Prostate gland (tissue), 2 donors: ENCODE data around the gene TMEM74B. TPM values are rescaled to one million over a fixed set of nuclear protein-coding genes. Genes with fewer than 3 reads are reported as not detected.

Experiments used
- DNase-seq: peaks from one replicate; pipeline ENCODE4 v3.0.0-alpha.2; 2019; ENCODE audit warnings: low spot score
- H3K27ac ChIP-seq, 2 donors: fragments of 200-600 bp; sonication (generic); 2 replicates each; pipeline ENCODE4 v1.5.1; 2017 to 2019
- H3K27me3 ChIP-seq: fragments of 200-600 bp; sonication (generic); replicated peaks from 2 replicates; pipeline ENCODE4 v1.5.1; 2019; ENCODE audit not compliant: insufficient read depth
- H3K36me3 ChIP-seq, 2 donors: fragments of 200-600 bp; sonication (generic); 1 replicate in 1 of 2; 2 replicates in 1 of 2; pipeline versions ENCODE4 v1.5.1 to v1.8.1; 2017 to 2019
- H3K4me1 ChIP-seq: fragments of 200-600 bp; sonication (generic); replicated peaks from 2 replicates; pipeline ENCODE4 v1.5.1; 2019
- H3K4me3 ChIP-seq, 2 donors: fragments of 200-600 bp; sonication (generic); 2 replicates each; pipeline ENCODE4 v1.5.1; 2017 to 2019
- H3K9me3 ChIP-seq: fragments of 200-600 bp; sonication (generic); 2 replicates; pipeline ENCODE4 v1.5.1; 2017
- POLR2A ChIP-seq: fragments of 450-650 bp; IDR thresholded peaks from one replicate; pipeline ENCODE4 v1.6.1; 2016; ENCODE audit warnings: antibody characterized with exemption, mild to moderate bottlenecking
- POLR2AphosphoS5 ChIP-seq: sonication (generic); formaldehyde crosslinking; IDR thresholded peaks from one replicate; pipeline ENCODE4 v1.6.1; 2017; ENCODE audit warnings: antibody characterized with exemption
- WGBS: methylation state at CpG from one replicate; pipeline ENCODE4 v1.1.5; 2018; 5-methylcytosine and 5-hydroxymethylcytosine counted together
- intact Hi-C: fragments of 100-400 bp; cut with DNase I; formaldehyde crosslinking; loops from one replicate; pipeline ENCODE4 v1.14.2; 2022
- total RNA-seq, 2 donors: library from RNA; depleted of rRNA; stranded (reverse); fragments of >200 nt; gene quantifications; one replicate each; pipeline ENCODE4 v1.1.0, GENCODE V29; 2016
- TF ChIP-seq, protein P1 (sequence below), 4 experiments: fragments of 200-600 bp in 2 of 4; fragments of 450-650 bp in 2 of 4; sonication (generic) in 2 of 4; IDR thresholded peaks; 1 replicate in 3 of 4; 2 replicates in 1 of 4; pipeline ENCODE4 v1.5.1; 2016 to 2019; ENCODE audit warnings: antibody characterized with exemption in 4 of 4, mild to moderate bottlenecking in 2 of 4, moderate library complexity in 2 of 4

TMEM74B gene
- total RNA-seq, 2 donors from 2014 or later: 0.59 to 3.6 TPM

DNA sequence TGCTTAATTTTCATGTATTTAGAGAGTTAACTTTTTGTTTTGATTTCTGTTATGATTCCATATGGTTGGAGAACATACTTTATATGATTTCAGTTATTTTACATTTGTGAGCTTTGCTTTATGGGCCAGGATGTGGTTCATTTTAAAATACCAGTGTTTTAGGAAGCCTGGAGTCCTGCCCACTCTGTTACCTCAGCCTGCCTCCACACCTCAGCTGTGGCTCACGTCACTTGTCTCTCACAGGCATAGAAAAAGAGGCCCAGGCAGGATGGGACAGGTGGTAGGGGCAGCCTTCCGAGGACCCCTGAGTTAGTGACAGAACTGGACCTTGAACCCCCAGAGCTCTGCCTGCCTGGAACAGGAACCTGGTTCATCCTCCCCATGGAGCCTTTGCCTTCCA is 50.4 kb downstream of the TMEM74B start:
- H3K36me3 ChIP-seq: peaks cover 0 to 15% of the 10 kb centered on the region in 2 donors
- no peaks in the 10 kb centered on the region for H3K9me3 ChIP-seq
- no peaks in the 10 kb centered on the region for H3K27me3 ChIP-seq
- H3K4me1 ChIP-seq: no peaks in the 10 kb centered on the region
- TF ChIP-seq POLR2A (no peak), POLR2AphosphoS5 (no peak)
- TF ChIP-seq, protein P1, sequence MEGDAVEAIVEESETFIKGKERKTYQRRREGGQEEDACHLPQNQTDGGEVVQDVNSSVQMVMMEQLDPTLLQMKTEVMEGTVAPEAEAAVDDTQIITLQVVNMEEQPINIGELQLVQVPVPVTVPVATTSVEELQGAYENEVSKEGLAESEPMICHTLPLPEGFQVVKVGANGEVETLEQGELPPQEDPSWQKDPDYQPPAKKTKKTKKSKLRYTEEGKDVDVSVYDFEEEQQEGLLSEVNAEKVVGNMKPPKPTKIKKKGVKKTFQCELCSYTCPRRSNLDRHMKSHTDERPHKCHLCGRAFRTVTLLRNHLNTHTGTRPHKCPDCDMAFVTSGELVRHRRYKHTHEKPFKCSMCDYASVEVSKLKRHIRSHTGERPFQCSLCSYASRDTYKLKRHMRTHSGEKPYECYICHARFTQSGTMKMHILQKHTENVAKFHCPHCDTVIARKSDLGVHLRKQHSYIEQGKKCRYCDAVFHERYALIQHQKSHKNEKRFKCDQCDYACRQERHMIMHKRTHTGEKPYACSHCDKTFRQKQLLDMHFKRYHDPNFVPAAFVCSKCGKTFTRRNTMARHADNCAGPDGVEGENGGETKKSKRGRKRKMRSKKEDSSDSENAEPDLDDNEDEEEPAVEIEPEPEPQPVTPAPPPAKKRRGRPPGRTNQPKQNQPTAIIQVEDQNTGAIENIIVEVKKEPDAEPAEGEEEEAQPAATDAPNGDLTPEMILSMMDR (IDR thresholded peaks at IDR 0.05): no peak
- intact Hi-C loops: no loop called here
- H3K4me3 ChIP-seq: no peak overlapping the region
- 92% methylated on average over 2 of the region's 2 CpGs for WGBS
- DNase-seq: no peak
- H3K27ac ChIP-seq: no peak overlapping the region

DNA sequence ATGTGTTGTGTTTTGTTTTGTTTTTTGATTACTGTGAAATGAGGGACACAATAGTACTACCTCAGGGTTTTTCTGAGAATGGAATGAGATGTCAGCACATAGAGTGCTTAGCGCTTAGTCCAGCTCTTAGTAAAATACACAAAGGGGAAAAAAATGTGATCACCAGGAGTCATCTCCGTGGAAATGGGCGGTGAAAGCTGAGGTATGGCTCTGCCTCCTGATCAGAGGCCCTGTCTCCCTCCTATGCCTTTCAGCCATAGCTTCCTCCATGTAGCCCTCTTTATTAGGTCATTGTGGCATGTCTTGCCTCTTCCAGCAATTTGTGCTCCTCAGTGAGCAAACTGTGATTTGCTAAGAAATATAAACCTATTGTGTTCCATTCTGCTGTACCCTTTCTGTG is 53.4 kb downstream of the TMEM74B start:
- Histone ChIP-seq H3K27ac (no peak overlapping the region), H3K4me1 (no peaks in the 10 kb centered on the region), H3K4me3 (no peak overlapping the region), H3K9me3 (no peaks in the 10 kb centered on the region), H3K27me3 (no peaks in the 10 kb centered on the region), H3K36me3 (peaks cover 7 to 16% of the 10 kb centered on the region in 2 donors)
- no peak for DNase-seq
- WGBS: 92% methylated on average over 3 of the region's 3 CpGs
- TF ChIP-seq POLR2AphosphoS5 (no peak), POLR2A (no peak)
- TF ChIP-seq, protein P1 (IDR thresholded peaks at IDR 0.05): no peak
- intact Hi-C loops: no loop called here

DNA sequence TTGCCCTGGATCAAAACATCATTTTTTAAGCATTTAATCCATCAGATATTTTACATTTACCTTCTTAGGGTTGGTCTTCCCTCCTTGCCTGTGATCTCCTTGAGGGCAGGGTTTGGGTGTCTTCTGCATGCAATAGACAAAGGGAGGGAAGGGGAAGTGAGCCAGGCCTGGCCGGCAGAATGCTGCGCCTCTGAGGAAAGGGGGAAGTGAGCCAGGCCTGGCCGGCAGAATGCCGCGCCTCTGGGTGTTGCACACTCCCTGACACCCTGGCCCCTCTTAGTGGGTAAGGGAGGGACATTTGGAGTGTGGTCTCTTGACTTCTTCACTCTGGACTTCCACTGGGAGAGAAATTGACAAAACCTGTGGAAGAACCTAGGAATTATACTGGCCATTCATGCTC is 53.9 kb downstream of the TMEM74B start:
- intact Hi-C loops: no loop called here
- no peaks in the 10 kb centered on the region for H3K27me3 ChIP-seq
- no peaks in the 10 kb centered on the region for H3K4me1 ChIP-seq
- H3K4me3 ChIP-seq: no peak overlapping the region
- no peak for DNase-seq
- H3K36me3 ChIP-seq: peaks cover 7 to 16% of the 10 kb centered on the region in 2 donors
- no peaks in the 10 kb centered on the region for H3K9me3 ChIP-seq
- WGBS: 86% methylated on average over 5 of the region's 5 CpGs
- TF ChIP-seq POLR2A: no peak
- TF ChIP-seq, protein P1 (IDR thresholded peaks at IDR 0.05): no peak
- no peak for TF ChIP-seq POLR2AphosphoS5
- no peak overlapping the region for H3K27ac ChIP-seq

Other genes starting within 250 kb of the TMEM74B start
- gene RSPO4, start 182.7 kb downstream of the TMEM74B start, total RNA-seq: 1 to 10 TPM in 1 of 2 donors, not detected in 1; 1.8 TPM
- 100 to 1,000 TPM in 1 of 2 donors, 10 to 100 TPM in 1; 76.8 to 282 TPM for gene PSMF1, start 66.4 kb downstream of the TMEM74B start, total RNA-seq
- gene C20orf202, start 18.5 kb upstream of the TMEM74B start, total RNA-seq: not detected
- 1 to 10 TPM in 1 of 2 donors, not detected in 1; 3.0 TPM for gene RAD21L1, start 41.1 kb upstream of the TMEM74B start, total RNA-seq
- 10 to 100 TPM in 1 of 2 donors, 1 to 10 TPM in 1; 4.5 to 12.3 TPM for gene SNPH, start 81.3 kb upstream of the TMEM74B start, total RNA-seq
- 1 to 10 TPM; 4.0 to 7.3 TPM for gene SDCBP2, start 144.2 kb upstream of the TMEM74B start, total RNA-seq
- 100 to 1,000 TPM; 103 to 161 TPM for gene FKBP1A, start 208.1 kb upstream of the TMEM74B start, total RNA-seq